Measurements from ENCODE around the gene OTOG.

DNA sequence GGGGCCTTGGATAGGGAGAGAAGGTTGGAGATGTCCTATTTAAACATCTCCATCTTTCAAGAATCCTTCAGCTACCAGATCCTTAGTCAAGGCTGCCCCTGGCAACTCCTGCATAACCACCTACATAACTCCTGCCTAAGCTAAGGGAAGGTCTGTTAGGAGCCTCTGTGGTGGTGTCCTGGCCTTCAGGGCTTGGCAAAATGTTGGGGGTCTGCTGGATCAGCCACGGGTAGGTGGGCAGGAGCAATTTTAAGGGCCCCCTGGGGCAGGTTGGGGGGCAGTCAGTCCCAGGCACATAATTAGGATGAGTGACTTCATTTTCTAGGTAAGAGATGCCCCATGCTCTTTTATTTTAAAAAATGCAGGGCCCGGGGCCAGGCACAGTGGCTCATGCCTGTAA, 28.7 kb upstream of the OTOG start:
- no peak for TF ChIP-seq CTCF (IDR thresholded peaks at IDR 0.05; ENCODE audit: borderline replicate concordance, extremely low read depth, low read length, poor library complexity, severe bottlenecking)
- TF ChIP-seq EZH2 (IDR thresholded peaks at IDR 0.05; ENCODE audit: borderline replicate concordance, low read depth, low read length, severe bottlenecking): no peak
